Thymus (tissue), 11 donors: ENCODE results near the gene HEPACAM. TPM values are rescaled to one million over a fixed set of nuclear protein-coding genes. Genes with fewer than 3 reads are reported as not detected.

Experiments used
- DNase-seq, 9 donors: peaks; one replicate each; pipeline ENCODE4 v3.0.0-alpha.2; 2013; ENCODE audit warnings: low spot score in 9 of 9, low read depth in 6 of 9, missing footprints in 1 of 9
- H3K27ac ChIP-seq, 2 donors: one replicate each; pipeline ENCODE4 v1.5.1; 2013; ENCODE audit warnings: control low read depth in 1 of 2, low read depth in 1 of 2, low read length in 1 of 2, mild to moderate bottlenecking in 1 of 2, moderate library complexity in 1 of 2
- H3K27me3 ChIP-seq, 2 donors: one replicate each; pipeline ENCODE4 v1.5.1; 2013; ENCODE audit warnings: low read length in 1 of 2; ENCODE audit not compliant: control insufficient read depth in 2 of 2, insufficient read depth in 1 of 2
- H3K36me3 ChIP-seq, 2 donors: one replicate each; pipeline ENCODE4 v1.5.1; 2013; ENCODE audit warnings: low read length in 1 of 2, mild to moderate bottlenecking in 1 of 2, moderate library complexity in 1 of 2; ENCODE audit not compliant: control insufficient read depth in 2 of 2, insufficient read depth in 2 of 2
- H3K4me1 ChIP-seq, 2 donors: one replicate each; pipeline ENCODE4 v1.5.1; 2013; ENCODE audit warnings: low read length in 2 of 2; ENCODE audit not compliant: control insufficient read depth in 2 of 2, insufficient read depth in 2 of 2
- H3K4me3 ChIP-seq, 2 donors: one replicate each; pipeline ENCODE4 v1.5.1; 2013; ENCODE audit warnings: low read length in 2 of 2, control low read depth in 1 of 2, mild to moderate bottlenecking in 1 of 2
- H3K9me3 ChIP-seq, 2 donors: one replicate each; pipeline ENCODE4 v1.5.1; 2013; ENCODE audit warnings: low read length in 1 of 2, mild to moderate bottlenecking in 1 of 2; ENCODE audit not compliant: control insufficient read depth in 2 of 2, insufficient read depth in 1 of 2
- WGBS: extraction: QIAGEN DNeasy Blood & Tissue Kit; methylation state at CpG from one replicate; pipeline ENCODE4 v1.1.7; 2013; 5-methylcytosine and 5-hydroxymethylcytosine counted together
- polyA plus RNA-seq: library from polyadenylated mRNA; stranded (reverse); fragments of 200-250 nt; gene quantifications from one replicate; pipeline ENCODE4 v1.2.3, GENCODE V29; 2013
- total RNA-seq: library from RNA; stranded (reverse); fragments of 120-200 nt; gene quantifications from one replicate; pipeline ENCODE4 v1.2.4, GENCODE V29; 2013
- donor health status: healthy.

HEPACAM gene
- total and polyA plus RNA-seq, 2 donors, result under 0.01 to 0.14 TPM

GRCh38 chr11:124877631-124877909 is 58.3 kb downstream of the HEPACAM start:
- 49% methylated on average over 10 of the region's 10 CpGs for WGBS
- Histone ChIP-seq H3K4me3 (no peak overlapping the region), H3K4me1 (peaks cover 7 to 18% of the 10 kb centered on the region in 2 donors), H3K36me3 (no peaks in the 10 kb centered on the region), H3K27me3 (peaks cover 25 to 61% of the 10 kb centered on the region in 2 donors), H3K27ac (no peak overlapping the region), H3K9me3 (peaks cover 0 to 1% of the 10 kb centered on the region in 2 donors)
- DNase-seq, result no peak

- DNase-seq, result no peak
- Histone ChIP-seq H3K27me3 (peaks cover 25 to 67% of the 10 kb centered on the region in 2 donors), H3K4me1 (peaks cover 7 to 18% of the 10 kb centered on the region in 2 donors), H3K4me3 (peak overlapping the region; percentile 54 to 71), H3K27ac (no peak overlapping the region), H3K9me3 (peaks cover 0 to 1% of the 10 kb centered on the region in 2 donors), H3K36me3 (no peaks in the 10 kb centered on the region)
- WGBS, result 17% methylated on average over 30 of the region's 30 CpGs
Observed at GRCh38 chr11:124876818-124877630, 58.8 kb downstream of the HEPACAM start.

- H3K4me3 ChIP-seq, result peak overlapping the region; percentile 54 to 71
- H3K4me1 ChIP-seq, result peaks cover 7 to 18% of the 10 kb centered on the region in 2 donors
- H3K36me3 ChIP-seq, result no peaks in the 10 kb centered on the region
- 2% methylated on average over 69 of the region's 69 CpGs for WGBS
- peaks cover 0 to 1% of the 10 kb centered on the region in 2 donors for H3K9me3 ChIP-seq
- peak; percentile 43 to 89 (median 61) for DNase-seq
- H3K27me3 ChIP-seq, result peaks cover 27 to 75% of the 10 kb centered on the region in 2 donors
- peak overlapping the region; percentile 61 to 70 for H3K27ac ChIP-seq
Observed at GRCh38 chr11:124875943-124876817, 59.7 kb downstream of the HEPACAM start.

- peak overlapping the region in 1 of 2 donors; percentile 71 for H3K4me3 ChIP-seq
- 74% methylated on average over 3 of the region's 3 CpGs for WGBS
Observed at GRCh38 chr11:124875401-124875800, 60.4 kb downstream of the HEPACAM start.

GRCh38 chr11:124874571-124875255 is 61.1 kb downstream of the HEPACAM start:
- peaks cover 0 to 1% of the 10 kb centered on the region in 2 donors for H3K9me3 ChIP-seq
- WGBS, result 96% methylated on average over 7 of the region's 7 CpGs
- H3K27ac ChIP-seq, result no peak overlapping the region
- peaks cover 7 to 18% of the 10 kb centered on the region in 2 donors for H3K4me1 ChIP-seq
- no peaks in the 10 kb centered on the region for H3K36me3 ChIP-seq
- no peak for DNase-seq
- H3K27me3 ChIP-seq, result peaks cover 37 to 90% of the 10 kb centered on the region in 2 donors
- no peak overlapping the region for H3K4me3 ChIP-seq

More at GRCh38 chr11:124875401-124875800, 60.4 kb downstream of the HEPACAM start:
- Histone ChIP-seq H3K4me1 (peaks cover 7 to 18% of the 10 kb centered on the region in 2 donors), H3K27ac (no peak overlapping the region), H3K36me3 (no peaks in the 10 kb centered on the region), H3K27me3 (peaks cover 31 to 83% of the 10 kb centered on the region in 2 donors), H3K9me3 (peaks cover 0 to 1% of the 10 kb centered on the region in 2 donors)
- DNase-seq, result no peak

- Histone ChIP-seq H3K36me3 (no peaks in the 10 kb centered on the region), H3K4me3 (no peak overlapping the region), H3K27me3 (peaks cover 42 to 96% of the 10 kb centered on the region in 2 donors), H3K4me1 (peaks cover 7 to 18% of the 10 kb centered on the region in 2 donors), H3K27ac (no peak overlapping the region), H3K9me3 (peaks cover 0 to 1% of the 10 kb centered on the region in 2 donors)
- 93% methylated on average over 8 of the region's 8 CpGs for WGBS
- no peak for DNase-seq
Observed at GRCh38 chr11:124873951-124874350, 61.9 kb downstream of the HEPACAM start.

GRCh38 chr11:124872741-124873140 is 63.1 kb downstream of the HEPACAM start:
- H3K4me1 ChIP-seq, result peaks cover 7 to 18% of the 10 kb centered on the region in 2 donors
- H3K36me3 ChIP-seq, result no peaks in the 10 kb centered on the region
- peaks cover 54 to 99% of the 10 kb centered on the region in 2 donors for H3K27me3 ChIP-seq
- DNase-seq, result no peak
- H3K9me3 ChIP-seq, result peaks cover 0 to 1% of the 10 kb centered on the region in 2 donors
- no peak overlapping the region for H3K4me3 ChIP-seq
- no peak overlapping the region for H3K27ac ChIP-seq
- WGBS, result 28% methylated on average over 9 of the region's 9 CpGs

- Histone ChIP-seq H3K27me3 (peaks cover 52 to 99% of the 10 kb centered on the region in 2 donors), H3K4me3 (no peak overlapping the region), H3K9me3 (peaks cover 0 to 1% of the 10 kb centered on the region in 2 donors), H3K4me1 (peaks cover 7 to 14% of the 10 kb centered on the region in 2 donors), H3K36me3 (no peaks in the 10 kb centered on the region), H3K27ac (no peak overlapping the region)
- 69% methylated on average over 8 of the region's 8 CpGs for whole genome bisulfite sequencing
- DNase-seq, result no peak
Observed at GRCh38 chr11:124872280-124872679, 63.6 kb downstream of the HEPACAM start.
